Activated T-cell treated with anti-CD3 and anti-CD28 coated beads, Interleukin-2, amount 50 U/mL, for 1 hour (primary cell): Measurements from ENCODE around the gene NEU1.
A peak's percentile ranks its signal among the peaks of the same experiment; 100 is the strongest.

Experiments used
- DNase-seq: peaks from one replicate; pipeline ENCODE4 v3.0.0-alpha.2; 2020

Gene NEU1

GRCh38 chr6:31892821-31893220, 30.2 kb upstream of the NEU1 start:
- no peak for DNase-seq

- DNase-seq, result no peak
Observed at GRCh38 chr6:31889331-31889972, 26.8 kb upstream of the NEU1 start.

DNA sequence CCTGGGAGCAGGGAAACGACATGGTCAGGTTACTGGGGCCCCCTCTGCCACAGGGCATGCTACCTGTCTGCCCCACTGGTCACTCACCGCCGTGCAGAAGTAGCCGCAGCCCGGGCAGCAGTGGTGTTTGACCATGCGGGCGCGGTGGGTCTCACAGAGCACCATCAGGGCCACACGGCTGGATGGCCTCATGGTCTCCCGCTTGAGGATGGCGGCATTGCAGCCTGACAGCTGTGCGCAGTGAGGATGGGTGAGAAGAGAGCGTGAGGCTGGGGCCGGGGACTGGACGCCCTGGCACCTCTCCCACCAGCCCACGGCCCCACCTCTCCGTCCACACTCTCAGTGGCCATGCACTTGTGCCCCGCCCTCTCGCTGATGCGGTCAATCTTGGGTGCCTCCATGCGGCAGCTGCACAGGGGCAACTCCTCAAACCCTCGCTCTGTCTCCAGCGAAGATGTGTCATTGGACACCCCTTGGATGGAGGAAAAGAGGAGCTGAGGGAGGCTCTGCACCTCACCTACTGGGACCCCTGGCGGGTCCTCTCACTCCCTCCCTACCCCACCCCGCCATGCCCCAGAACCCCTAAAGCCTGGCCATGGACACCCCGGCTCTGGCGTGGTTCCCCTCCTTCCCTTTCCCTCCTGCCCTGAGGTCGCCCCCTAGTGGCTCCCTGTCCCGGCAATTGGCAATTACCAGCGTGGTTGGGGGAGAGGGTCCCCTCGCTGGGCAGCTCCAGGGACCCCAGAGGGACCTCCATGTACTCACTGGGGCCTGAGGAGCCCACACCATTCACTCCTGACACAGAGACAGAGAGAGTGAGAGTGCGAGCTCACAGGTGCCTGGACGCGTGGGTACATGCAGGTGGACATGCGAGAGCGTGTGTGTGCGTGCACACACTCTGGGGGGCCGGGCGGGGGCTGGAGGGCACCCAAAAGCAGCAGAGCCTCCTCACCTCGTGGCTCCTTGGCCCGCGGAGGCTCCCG, 25.9 kb upstream of the NEU1 start:
- peak; percentile 70 for DNase-seq

GRCh38 chr6:31887173-31888007, 24.8 kb upstream of the NEU1 start:
- DNase-seq, result no peak

DNA sequence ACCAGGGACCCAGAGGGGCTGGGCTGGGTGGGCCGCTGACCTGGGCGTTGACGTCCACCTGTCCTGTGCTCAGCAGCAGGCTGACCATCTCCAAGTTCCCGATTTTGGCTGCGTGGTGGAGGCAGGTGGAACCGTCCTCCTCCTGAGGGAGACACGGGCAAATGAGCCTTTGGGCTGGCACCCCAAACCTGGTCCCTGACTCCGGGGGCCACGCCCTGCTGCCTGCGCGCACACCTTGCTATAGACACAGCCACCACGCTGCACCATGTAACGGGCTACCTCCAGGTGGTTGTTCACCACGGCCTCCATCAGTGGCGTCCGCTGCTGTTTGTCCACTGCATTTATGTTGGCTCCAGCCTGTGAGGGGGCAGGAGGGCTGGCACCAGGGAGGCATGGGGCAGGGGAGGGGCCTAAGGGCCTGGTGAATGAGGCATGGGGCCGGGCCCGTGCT, 23.9 kb upstream of the NEU1 start:
- no peak for DNase-seq

DNA sequence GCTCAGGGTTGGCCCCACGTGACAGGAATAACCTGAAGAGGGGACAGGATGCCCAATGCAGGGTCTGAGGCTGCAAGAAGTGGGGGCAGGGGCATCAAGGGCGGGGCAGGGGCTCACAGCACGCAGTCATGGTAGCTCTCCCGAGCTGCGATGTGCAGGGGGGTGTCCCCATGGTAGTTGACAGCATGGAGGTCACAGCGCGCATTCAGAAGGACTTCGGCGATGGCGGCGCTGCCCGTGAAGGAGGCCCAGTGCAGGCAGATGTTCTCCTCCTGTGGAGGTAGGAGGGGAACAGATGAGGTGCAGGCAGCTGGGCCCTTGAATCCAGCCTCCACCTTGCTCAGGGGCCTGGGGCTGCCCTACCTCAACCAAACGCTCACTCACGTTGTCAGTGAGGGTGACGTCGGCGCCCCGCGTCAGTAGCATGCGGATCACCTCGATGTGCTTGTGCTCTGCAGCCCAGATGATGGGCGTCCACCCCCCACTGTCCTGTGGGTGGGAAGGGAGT, 22.0 kb upstream of the NEU1 start:
- DNase-seq, result no peak

GRCh38 chr6:31883676-31884075, 21.1 kb upstream of the NEU1 start:
- no peak for DNase-seq

GRCh38 chr6:31882344-31882743, 19.7 kb upstream of the NEU1 start:
- DNase-seq, result no peak

GRCh38 chr6:31881136-31881859, 18.7 kb upstream of the NEU1 start:
- DNase-seq, result no peak

DNA sequence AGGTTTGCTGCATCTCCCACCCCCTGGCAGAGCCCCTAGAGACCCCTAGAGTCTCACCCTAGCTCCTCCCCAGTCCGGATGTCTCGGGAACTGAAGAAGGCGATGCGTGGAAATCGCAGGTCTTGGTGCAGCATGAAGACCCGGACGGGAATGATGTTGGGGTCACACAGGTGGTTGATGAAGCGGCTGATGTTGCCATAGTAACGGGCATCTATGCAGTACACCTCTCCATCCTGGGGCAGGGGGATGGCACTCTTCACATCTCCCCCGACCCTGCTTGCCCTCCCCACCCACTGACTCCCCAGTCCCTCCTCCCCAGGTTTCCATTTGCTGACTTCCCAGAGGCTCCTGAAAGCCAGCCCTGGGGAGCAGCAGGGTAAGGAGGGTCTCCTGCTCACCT, 18.0 kb upstream of the NEU1 start:
- no peak for DNase-seq

DNA sequence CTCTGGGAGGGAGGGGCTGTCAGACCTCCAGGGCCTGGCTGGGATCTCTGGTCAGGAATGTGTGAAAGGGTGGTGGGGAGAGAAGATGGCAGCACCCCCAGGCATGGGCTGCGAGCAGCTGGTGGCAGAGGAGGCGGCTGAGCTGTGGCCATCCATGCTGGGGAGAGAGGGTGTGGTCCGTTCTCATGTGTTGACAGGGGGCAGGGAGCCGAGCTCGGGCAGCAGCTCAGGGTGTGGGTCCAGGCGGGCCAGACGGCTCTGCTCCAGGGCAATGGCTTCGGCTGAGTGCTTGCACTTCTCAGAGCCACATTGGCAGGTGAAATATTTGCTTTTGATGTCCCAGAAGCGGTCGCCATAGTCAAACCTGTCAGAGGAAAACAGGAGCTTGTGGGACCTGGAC, 17.3 kb upstream of the NEU1 start:
- no peak for DNase-seq

GRCh38 chr6:31879143-31879542, 16.5 kb upstream of the NEU1 start:
- no peak for DNase-seq

- no peak for DNase-seq
Observed at GRCh38 chr6:31878726-31879125, 16.1 kb upstream of the NEU1 start, which contains the start of gene SLC44A4. Gene SLC44A4 (minus strand): TSS chr6:31878997. CDS start chr6:31878980, 17 bp downstream.

DNA sequence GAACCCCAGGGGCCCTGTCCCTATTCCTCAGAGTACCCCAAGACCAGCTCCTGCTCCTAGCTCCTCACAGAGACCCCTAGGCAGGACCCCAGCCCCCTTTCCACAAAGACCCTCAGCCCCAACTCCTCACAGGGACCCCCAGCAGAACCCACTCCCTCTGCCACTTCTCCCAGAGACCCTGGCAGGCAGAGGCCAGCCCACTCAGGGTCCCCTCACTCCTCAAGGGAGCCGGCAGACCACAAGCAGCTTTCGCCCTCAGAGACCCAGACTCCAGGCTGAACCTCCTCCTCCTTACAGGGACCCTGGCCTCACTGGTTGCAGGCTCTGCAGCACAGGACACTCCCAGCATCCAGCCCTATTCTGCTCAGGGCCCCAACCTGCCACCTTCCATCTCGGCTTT, 15.6 kb upstream of the NEU1 start:
- DNase-seq, result no peak

DNA sequence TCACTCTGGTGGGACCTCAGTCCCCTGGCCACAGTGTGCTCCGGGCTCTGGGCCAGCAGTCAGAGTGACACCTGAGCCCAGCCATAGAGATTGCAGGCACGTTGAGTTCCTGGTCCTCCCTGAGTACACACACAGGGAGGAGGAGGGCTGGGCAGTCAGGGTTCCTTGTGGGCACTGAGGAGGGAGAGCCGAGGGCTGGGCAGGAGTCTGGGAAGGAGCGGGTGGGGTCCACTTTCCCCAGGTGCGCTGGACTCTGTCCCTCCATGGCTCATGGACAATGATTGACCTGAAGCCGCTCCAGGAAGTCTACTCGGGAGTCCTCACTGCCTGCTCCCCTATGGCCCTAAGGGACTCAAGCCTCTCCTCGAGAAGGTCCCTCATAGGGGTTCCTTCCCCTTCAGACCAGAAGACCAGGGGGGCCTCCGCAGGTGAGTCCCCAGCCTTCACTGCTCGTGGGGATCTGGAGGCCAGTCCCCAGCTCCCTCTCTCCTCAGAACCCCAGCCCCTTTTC, 15.1 kb upstream of the NEU1 start:
- no peak for DNase-seq

DNA sequence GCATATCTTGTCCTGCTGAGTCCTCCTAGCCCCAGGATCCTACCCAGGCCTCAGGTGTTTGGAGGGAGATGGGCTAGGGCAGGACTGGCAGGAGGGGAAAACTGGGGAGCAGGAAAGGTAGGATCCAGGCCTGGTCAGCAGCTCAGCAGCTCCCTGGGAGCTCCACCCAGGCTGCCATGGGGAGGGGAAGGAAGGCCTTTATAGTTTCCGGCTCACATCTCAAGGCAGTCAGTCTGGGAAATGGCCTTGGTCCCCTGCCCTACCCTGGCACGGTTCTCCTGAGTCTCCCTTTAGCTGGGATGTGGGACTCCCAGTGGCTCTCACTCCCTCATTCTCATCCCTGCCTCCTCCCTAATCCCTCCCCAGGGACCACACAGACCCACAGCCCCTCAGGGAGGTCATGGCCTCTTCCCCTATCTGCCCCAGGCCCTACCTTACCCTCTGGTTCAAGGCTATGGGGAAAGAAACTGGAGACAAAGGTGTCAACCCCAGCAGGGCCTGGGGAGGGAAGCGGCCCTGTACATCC, 14.6 kb upstream of the NEU1 start:
- no peak for DNase-seq

DNA sequence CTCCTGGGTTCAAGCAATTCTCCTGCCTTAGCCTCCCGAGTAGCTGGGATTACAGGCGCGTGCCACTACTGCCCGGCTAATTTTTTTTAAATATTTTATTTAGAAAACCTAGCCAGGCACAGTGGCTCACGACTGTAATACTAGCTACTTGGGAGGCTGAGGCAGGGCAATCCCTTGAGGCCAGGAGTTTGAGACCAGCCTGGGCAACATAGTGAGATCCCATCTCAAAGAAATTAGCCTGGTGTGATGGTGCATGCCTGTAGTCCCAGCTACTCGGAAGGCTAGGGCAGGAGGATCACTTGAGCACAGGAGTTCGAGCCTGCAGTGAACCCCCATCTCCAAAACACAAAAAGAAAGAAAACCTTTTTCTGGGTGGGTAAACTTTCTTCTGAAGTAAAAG, 13.7 kb upstream of the NEU1 start:
- DNase-seq, result no peak

- DNase-seq, result no peak
Observed at GRCh38 chr6:31875877-31876276, 13.3 kb upstream of the NEU1 start.

- no peak for DNase-seq
Observed at GRCh38 chr6:31874836-31875572, 12.4 kb upstream of the NEU1 start.

DNA sequence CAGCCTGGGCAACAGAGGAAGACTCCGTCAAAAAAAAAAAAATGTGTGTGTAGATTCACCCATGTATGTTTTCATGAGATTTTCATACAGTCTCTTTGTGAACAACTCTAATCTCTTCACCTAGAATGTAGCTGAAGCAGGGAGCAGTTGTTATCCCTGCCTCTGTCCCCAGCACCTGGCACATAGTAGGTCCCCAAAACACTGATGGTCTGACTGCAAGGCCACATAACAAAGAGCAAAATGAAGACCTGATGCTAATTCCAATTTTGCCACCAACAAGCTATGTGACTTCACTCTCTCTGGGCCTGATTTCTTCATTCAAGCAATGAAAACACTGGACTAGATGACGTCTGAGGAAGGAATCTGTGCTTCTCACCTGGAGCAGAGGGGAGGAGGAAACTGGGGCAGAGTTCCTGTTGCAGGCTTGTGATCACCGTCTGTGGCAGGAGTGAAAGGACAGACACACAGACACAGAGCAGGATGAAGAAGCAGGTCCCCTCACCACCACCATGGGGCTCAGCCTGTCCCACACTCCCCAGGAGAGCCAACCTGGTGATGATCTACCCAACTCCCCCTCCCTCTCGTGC, 11.6 kb upstream of the NEU1 start:
- DNase-seq, result no peak
